ENCODE results near the gene NSL1.
"Not testable (repeated sequence)": the region's sequence is repeated elsewhere in the genome, so short reads cannot be mapped to it uniquely, and the experiment has no call there.

The NSL1 gene

DNA sequence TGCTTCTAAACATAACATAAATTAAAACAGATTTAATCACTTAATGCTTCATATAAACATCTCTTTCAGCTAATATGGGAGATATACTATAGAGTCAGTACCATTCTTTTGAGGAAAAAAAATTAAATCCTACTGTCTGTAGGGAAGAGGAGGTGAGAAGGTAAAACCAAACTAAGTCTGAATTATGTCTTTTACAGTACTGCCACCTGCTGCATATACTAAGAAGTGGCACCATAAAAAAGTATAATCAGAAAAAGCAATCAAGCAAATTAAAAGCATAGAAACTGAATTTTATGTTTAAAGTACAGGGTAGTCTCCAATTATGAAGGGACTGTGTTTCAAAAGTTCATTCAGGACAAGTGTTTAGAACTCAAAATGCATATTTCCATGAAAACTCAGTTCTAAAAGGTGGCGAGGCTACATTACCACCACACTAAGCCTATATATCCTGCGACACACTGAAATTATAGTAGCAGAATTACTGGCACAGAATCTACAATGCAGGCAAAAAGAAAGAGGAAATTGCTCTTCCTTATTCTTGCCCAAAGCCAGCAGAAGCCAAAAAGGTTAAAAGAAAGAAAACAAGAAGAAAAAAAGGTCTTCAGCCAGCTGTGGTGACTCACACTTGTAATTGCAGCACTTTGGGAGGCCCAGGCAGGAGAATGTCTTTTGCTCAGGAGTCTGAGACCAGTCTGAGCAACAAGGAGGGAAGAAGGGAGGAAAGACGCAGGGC lies 9.0 kb downstream of the NSL1 start:
- DNase-seq (ENCODE audit: low read depth in 2 of 2), result no peak

DNA sequence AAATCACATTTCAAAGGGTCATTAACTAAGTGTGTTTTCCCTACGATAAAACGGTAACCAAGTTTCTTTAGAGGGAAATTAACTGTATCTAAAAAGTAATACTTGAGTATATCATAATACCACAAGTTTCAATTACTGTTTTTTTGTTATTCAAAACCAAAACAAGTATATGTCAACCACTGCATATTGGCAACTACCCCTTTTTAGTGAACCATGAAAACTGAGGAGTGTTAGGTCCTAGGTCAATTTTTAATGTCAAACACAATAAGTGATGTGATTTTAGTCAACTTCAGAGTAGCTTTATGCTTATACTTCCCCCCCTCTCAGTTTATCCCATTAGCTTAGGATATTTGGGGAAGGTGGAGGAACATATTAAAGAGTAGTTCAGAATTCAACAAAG lies 10.4 kb downstream of the NSL1 start:
- no peak for DNase-seq (ENCODE audit: low read depth in 2 of 2)

- no peak for DNase-seq (ENCODE audit: low read depth in 2 of 2)
These were observed 10.8 kb downstream of the NSL1 start for GRCh38 chr1:212780759-212781158.

DNA sequence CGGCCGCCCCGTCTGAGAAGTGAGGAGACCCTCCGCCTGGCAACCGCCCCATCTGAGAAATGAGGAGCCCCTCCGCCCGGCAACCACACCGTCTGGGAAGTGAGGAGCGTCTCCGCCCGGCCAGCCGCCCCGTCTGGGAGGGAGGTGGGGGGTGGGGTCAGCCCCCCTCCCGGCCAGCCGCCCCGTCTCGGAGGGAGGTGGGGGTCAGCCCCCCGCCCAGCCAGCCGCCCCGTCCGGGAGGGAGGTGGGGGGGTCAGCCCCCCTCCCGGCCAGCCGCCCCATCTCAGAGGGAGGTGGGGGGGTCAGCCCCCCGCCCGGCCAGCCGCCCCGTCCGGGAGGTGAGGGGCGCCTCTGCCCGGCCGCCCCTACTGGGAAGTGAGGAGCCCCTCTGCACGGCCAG lies 12.5 kb downstream of the NSL1 start:
- not testable (repeated sequence) for DNase-seq (ENCODE audit: low read depth in 2 of 2)

DNA sequence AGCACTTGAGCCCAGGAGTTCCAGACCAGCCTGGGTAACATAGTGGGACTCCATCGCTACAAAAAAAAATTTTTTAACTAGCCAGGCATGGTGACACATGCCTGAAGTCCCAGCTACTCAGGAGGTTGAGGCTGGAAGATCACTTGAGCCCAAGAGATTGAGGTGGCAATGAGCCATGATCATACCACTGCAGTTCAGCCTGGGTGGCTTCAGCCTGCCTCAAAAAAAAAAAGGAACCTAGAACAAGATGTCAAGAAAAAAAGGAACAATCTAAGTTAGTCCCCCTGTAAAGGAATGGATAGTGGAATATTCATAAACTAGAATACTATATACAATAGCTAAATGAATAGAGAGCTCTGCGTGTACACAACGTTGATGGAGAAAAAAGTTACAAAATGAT lies 14.4 kb downstream of the NSL1 start:
- no peak for DNase-seq (ENCODE audit: low read depth in 2 of 2)

GRCh38 chr1:212775241-212775640 lies 16.3 kb downstream of the NSL1 start:
- no peak for DNase-seq (ENCODE audit: low read depth in 2 of 2)

- DNase-seq (ENCODE audit: low read depth in 2 of 2), result no peak
These were observed 17.0 kb downstream of the NSL1 start for GRCh38 chr1:212774584-212774983.

DNA sequence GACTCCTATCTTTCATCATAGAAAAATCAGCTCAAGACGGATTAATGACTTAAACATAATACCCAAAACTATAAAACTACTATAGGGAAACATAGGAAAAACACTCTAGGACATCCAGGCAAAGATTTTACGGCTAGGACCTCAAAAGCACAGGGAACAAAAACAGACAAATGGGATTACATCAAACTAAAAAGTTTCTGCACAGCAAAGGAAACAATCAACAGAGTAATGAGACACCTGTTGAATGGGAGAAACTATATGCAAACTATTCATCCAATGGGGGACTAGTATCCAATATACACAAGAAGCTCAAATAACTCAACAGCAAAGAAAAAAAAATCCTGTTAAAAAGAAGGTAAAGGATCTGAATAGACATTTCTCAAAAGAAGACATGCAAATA lies 18.6 kb downstream of the NSL1 start:
- no peak for DNase-seq (ENCODE audit: low read depth in 2 of 2)

- no peak for DNase-seq (ENCODE audit: low read depth in 2 of 2)
These were observed 20.2 kb downstream of the NSL1 start for GRCh38 chr1:212771341-212771740.

DNA sequence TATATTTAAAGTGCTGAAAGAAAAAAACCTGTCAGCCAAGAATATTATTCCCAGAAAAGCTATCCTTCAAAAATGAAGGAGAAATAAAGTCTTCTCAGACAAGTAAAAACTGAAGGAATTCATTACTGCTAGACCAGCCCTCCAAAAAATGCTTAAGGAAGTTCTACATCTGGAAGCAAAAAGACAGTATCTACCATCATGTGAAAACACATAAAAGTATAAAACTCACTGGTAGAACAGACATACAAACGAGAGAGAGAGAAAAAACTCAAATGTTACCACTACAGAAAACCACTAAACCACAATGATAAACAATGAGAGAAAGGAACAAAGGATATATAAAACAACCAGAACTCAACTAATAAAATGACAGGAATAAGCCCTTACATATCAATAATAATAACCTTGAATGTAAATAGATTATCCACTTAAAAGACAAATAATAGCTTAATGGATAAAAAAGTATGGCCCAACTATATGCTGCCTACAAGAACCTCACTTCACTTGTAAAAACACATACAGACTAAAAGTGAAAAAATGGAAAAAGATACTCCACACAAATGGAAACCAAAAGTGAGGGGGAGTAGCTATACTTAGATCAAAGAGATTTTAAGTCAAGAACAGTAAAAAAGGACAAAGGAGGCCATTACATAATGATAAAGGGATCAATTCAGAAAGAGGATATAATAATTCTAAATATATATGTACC lies 22.0 kb downstream of the NSL1 start:
- no peak for DNase-seq (ENCODE audit: low read depth in 2 of 2)

- DNase-seq (ENCODE audit: low read depth in 2 of 2), result not testable (repeated sequence)
These were observed 24.8 kb downstream of the NSL1 start for GRCh38 chr1:212766825-212767224.

- not testable (repeated sequence) for DNase-seq (ENCODE audit: low read depth in 2 of 2)
These were observed 26.8 kb downstream of the NSL1 start for GRCh38 chr1:212764718-212765281.

DNA sequence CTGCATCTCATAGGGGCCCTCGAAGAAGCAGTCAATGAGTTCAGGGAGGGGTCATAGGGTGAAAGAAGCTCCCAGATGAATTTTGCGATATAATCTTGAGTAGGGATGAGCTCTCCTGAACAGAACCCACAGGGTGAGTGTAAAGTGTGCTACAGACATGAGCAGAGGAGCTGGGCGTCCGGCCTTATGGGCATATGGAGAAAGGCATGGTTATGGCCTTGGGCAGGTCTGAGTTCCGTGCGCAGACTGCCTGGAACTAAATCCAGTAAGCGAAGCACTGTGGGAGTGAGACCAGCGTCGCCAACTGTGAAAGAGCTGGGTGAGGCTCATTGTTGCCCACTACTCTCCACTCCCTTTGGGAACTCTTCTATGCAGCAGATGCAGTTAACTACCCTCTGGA lies 28.7 kb downstream of the NSL1 start:
- no peak for DNase-seq (ENCODE audit: low read depth in 2 of 2)

- no peak for DNase-seq (ENCODE audit: low read depth in 2 of 2)
These were observed 29.3 kb downstream of the NSL1 start for GRCh38 chr1:212762234-212762633.

GRCh38 chr1:212760126-212760823 lies 31.3 kb downstream of the NSL1 start:
- DNase-seq (ENCODE audit: low read depth in 2 of 2), result peak in 1 of 2 donors; percentile 26

DNA sequence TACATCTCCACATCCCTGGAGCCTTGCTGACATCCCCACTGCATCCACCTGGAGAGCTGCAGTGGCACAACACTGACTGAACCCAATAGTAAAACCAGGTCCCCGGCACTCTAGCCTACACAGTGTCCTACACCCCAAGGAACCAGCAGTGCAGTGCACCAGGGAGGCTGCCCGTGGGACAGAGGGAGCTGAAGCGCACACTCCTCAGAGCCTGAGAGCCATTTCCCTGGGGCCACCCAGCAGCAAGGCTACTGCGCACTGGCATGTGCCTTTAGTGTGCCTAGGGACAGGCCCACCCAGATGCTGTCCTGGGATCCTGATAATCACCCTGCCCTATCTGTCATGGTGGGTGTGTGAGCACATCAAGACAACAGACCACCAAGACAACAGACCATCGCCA lies 31.9 kb downstream of the NSL1 start:
- no peak for DNase-seq (ENCODE audit: low read depth in 2 of 2)

- no peak for DNase-seq (ENCODE audit: low read depth in 2 of 2)
These were observed 36.9 kb downstream of the NSL1 start for GRCh38 chr1:212754680-212755079.

DNA sequence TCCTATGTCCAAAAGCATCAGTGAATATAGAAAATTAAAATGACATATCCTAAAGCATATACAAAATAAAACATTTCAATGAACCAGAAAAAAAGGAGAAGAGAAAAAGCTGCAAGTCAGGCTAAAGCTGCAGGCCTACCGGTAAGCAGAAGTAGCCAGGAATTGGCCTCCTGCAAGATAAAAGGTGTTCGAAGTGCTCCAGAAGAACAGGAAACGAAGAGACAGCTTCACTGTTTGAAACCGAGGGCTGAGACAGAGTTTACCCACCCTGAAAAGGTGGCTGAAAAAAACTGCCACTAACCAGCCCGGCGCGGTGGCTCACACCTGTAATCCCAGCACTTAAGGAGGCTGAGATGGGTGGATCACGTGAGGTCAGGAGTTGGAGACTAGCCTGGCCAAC lies 37.4 kb downstream of the NSL1 start:
- DNase-seq (ENCODE audit: low read depth in 2 of 2), result no peak

DNA sequence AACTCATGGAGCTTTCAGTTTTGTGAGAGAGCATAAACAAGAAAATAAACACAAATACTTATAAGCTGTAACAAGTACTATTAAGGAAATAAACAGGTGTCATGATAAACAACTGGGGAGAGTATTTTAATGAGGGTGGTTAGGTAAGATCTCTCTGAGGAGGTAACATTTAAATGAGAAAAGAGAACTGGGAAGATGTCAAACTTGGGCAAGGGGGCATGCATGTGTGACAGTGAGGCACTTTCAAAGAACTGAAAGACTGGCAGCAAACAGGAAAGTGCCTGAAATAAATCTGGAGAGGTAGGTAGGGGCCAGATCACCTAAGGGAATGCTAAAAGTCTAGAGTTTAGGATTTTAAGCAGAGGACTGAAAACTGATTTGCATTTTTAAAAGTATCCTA lies 37.8 kb downstream of the NSL1 start:
- DNase-seq (ENCODE audit: low read depth in 2 of 2), result no peak

DNA sequence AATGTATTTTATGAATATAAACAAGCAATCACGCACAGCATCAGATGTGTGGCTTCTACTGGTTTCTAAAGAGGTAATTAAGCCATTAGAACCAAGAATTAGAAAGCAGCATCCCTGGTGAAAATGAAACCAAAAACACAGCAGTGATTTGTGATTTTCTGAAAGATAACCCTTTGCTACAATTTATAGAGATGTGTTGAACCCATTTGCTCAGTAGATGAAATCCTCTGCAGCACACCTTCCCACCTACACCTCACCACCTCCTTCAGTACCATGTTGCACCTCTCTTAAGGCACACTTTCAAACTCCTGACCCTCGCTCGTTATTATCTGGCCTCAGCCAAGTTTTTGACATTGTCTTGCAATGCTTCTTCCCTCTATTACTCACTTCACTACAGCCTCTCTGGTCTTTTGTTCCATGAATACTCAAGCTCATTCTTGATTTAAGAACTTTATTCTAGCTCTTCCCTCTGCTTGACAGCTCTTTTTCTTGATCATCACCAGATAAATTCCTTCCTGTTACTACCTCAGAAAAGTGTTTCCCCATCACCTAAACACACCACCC lies 38.6 kb downstream of the NSL1 start:
- no peak for DNase-seq (ENCODE audit: low read depth in 2 of 2)

DNA sequence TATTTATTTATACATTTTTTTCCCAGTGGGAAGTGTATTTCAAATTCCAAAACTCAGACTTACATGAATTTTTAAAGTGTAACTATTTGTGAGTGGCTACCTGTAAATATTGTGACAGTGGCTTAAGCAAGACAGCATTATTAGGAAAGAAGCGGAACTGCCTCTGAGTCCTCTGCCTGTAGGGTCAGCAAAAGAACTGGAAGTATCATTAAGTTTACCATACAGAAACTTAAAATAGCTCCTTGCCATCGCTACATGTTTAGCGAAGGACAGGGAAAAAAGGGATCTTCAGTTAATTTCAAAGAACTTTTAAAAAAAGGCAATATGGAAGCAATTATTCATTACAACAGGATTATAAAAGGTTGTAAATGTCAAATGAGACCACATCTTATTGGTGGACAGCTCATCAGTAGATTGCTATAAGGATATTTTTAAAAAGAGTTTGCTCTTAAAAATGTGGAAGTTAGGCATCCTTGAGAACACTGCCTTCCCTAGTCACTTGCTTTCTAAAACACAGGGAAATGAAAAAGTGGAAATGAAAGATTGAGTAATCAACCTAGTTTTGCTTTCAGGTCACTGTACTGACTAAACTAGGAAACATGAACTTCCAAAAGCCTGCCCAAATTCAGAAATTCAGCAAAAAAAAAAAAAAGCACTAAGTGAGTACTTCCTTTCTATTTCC lies 39.2 kb downstream of the NSL1 start:
- no peak for DNase-seq (ENCODE audit: low read depth in 2 of 2)
